ENCODE measurements around the gene FKBP14. TPM values are rescaled to one million over a fixed set of nuclear protein-coding genes. Genes with fewer than 3 reads are reported as not detected.

Gene FKBP14
- total and polyA plus RNA-seq, 2 experiments from 2014 or later: 11.8 to 12.9 TPM

- no peaks in the 10 kb centered on the region for H3K9me3 Mint-ChIP-seq
- H3K36me3 ChIP-seq (ENCODE audit: insufficient read depth): peaks cover 29% of the 10 kb centered on the region
- peaks cover 5% of the 10 kb centered on the region; the same call in 2 of the 3 replicates for H3K4me1 Mint-ChIP-seq
- H3K4me3 ChIP-seq: no peak overlapping the region
- H4K20me1 ChIP-seq (replicated peaks; ENCODE audit: insufficient read depth): peaks cover 25% of the 10 kb centered on the region
- H3K79me2 ChIP-seq (replicated peaks; ENCODE audit: insufficient read depth): peaks cover 14% of the 10 kb centered on the region
- H3K27me3 Mint-ChIP-seq (ENCODE audit: insufficient read depth, low read depth, poor library complexity): no peaks in the 10 kb centered on the region
- no peaks in the 10 kb centered on the region for H3K27me3 ChIP-seq (ENCODE audit: insufficient read depth)
- ATAC-seq: no peak
- H3K36me3 Mint-ChIP-seq (ENCODE audit: low read depth): peaks cover 39% of the 10 kb centered on the region; the same call in 2 of the 3 replicates
- H3K9me2 ChIP-seq (ENCODE audit: insufficient read depth): no peaks in the 10 kb centered on the region
- no peaks in the 10 kb centered on the region for H3F3A ChIP-seq (replicated peaks; ENCODE audit: low read depth)
- H3K4me3 Mint-ChIP-seq: no peak overlapping the region
- no peak for DNase-seq (ENCODE audit: low spot score)
- H3K27ac Mint-ChIP-seq: no peak overlapping the region
- no peaks in the 10 kb centered on the region for H3K4me1 ChIP-seq (ENCODE audit: insufficient read depth)
- H2AFZ ChIP-seq: no peak overlapping the region
- H3K4me2 ChIP-seq: no peak overlapping the region
- TF ChIP-seq ZNF331 (CRISPR knock-in tag; IDR thresholded peaks at IDR 0.05; ENCODE audit: low read depth) (no peak), EZH2 (IDR thresholded peaks at IDR 0.05; ENCODE audit: low read depth, unreplicated experiment) (no peak), POLR2AphosphoS5 (IDR thresholded peaks at IDR 0.05; ENCODE audit: low read depth) (no peak), NANOG (IDR thresholded peaks at IDR 0.05; ENCODE audit: borderline replicate concordance) (no peak), CREB1 (CRISPR knock-in tag; IDR thresholded peaks at IDR 0.05; ENCODE audit: low read depth) (no peak), STAT1 (IDR thresholded peaks at IDR 0.05; ENCODE audit: unreplicated experiment) (no peak)
- TF ChIP-seq, protein P1, sequence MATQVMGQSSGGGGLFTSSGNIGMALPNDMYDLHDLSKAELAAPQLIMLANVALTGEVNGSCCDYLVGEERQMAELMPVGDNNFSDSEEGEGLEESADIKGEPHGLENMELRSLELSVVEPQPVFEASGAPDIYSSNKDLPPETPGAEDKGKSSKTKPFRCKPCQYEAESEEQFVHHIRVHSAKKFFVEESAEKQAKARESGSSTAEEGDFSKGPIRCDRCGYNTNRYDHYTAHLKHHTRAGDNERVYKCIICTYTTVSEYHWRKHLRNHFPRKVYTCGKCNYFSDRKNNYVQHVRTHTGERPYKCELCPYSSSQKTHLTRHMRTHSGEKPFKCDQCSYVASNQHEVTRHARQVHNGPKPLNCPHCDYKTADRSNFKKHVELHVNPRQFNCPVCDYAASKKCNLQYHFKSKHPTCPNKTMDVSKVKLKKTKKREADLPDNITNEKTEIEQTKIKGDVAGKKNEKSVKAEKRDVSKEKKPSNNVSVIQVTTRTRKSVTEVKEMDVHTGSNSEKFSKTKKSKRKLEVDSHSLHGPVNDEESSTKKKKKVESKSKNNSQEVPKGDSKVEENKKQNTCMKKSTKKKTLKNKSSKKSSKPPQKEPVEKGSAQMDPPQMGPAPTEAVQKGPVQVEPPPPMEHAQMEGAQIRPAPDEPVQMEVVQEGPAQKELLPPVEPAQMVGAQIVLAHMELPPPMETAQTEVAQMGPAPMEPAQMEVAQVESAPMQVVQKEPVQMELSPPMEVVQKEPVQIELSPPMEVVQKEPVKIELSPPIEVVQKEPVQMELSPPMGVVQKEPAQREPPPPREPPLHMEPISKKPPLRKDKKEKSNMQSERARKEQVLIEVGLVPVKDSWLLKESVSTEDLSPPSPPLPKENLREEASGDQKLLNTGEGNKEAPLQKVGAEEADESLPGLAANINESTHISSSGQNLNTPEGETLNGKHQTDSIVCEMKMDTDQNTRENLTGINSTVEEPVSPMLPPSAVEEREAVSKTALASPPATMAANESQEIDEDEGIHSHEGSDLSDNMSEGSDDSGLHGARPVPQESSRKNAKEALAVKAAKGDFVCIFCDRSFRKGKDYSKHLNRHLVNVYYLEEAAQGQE (IDR thresholded peaks at IDR 0.05; ENCODE audit: unreplicated experiment): no peak
- TF ChIP-seq, protein P2, sequence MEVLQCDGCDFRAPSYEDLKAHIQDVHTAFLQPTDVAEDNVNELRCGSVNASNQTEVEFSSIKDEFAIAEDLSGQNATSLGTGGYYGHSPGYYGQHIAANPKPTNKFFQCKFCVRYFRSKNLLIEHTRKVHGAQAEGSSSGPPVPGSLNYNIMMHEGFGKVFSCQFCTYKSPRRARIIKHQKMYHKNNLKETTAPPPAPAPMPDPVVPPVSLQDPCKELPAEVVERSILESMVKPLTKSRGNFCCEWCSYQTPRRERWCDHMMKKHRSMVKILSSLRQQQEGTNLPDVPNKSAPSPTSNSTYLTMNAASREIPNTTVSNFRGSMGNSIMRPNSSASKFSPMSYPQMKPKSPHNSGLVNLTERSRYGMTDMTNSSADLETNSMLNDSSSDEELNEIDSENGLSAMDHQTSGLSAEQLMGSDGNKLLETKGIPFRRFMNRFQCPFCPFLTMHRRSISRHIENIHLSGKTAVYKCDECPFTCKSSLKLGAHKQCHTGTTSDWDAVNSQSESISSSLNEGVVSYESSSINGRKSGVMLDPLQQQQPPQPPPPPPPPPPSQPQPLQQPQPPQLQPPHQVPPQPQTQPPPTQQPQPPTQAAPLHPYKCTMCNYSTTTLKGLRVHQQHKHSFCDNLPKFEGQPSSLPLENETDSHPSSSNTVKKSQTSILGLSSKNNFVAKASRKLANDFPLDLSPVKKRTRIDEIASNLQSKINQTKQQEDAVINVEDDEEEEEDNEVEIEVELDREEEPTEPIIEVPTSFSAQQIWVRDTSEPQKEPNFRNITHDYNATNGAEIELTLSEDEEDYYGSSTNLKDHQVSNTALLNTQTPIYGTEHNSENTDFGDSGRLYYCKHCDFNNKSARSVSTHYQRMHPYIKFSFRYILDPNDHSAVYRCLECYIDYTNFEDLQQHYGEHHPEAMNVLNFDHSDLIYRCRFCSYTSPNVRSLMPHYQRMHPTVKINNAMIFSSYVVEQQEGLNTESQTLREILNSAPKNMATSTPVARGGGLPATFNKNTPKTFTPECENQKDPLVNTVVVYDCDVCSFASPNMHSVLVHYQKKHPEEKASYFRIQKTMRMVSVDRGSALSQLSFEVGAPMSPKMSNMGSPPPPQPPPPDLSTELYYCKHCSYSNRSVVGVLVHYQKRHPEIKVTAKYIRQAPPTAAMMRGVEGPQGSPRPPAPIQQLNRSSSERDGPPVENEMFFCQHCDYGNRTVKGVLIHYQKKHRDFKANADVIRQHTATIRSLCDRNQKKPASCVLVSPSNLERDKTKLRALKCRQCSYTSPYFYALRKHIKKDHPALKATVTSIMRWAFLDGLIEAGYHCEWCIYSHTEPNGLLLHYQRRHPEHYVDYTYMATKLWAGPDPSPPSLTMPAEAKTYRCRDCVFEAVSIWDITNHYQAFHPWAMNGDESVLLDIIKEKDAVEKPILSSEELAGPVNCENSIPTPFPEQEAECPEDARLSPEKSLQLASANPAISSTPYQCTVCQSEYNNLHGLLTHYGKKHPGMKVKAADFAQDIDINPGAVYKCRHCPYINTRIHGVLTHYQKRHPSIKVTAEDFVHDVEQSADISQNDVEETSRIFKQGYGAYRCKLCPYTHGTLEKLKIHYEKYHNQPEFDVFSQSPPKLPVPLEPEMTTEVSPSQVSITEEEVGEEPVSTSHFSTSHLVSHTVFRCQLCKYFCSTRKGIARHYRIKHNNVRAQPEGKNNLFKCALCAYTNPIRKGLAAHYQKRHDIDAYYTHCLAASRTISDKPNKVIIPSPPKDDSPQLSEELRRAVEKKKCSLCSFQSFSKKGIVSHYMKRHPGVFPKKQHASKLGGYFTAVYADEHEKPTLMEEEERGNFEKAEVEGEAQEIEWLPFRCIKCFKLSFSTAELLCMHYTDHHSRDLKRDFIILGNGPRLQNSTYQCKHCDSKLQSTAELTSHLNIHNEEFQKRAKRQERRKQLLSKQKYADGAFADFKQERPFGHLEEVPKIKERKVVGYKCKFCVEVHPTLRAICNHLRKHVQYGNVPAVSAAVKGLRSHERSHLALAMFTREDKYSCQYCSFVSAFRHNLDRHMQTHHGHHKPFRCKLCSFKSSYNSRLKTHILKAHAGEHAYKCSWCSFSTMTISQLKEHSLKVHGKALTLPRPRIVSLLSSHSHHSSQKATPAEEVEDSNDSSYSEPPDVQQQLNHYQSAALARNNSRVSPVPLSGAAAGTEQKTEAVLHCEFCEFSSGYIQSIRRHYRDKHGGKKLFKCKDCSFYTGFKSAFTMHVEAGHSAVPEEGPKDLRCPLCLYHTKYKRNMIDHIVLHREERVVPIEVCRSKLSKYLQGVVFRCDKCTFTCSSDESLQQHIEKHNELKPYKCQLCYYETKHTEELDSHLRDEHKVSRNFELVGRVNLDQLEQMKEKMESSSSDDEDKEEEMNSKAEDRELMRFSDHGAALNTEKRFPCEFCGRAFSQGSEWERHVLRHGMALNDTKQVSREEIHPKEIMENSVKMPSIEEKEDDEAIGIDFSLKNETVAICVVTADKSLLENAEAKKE (CRISPR knock-in tag; IDR thresholded peaks at IDR 0.05): no peak
- no peak overlapping the region for H3K27ac ChIP-seq (ENCODE audit: low read depth)
Measured at GRCh38 chr7:30048582-30048981, 22.1 kb upstream of the FKBP14 start.
